Colonic mucosa (tissue), 4 donors: ENCODE data around the gene VWC2. TPM values are rescaled to one million over a fixed set of nuclear protein-coding genes. Genes with fewer than 3 reads are reported as not detected.

Experiments
- DNase-seq: peaks from one replicate; pipeline ENCODE4 v3.0.0-alpha.2; 2020
- H3K27ac ChIP-seq: fragments of 200-600 bp; one replicate; pipeline ENCODE4 v1.8.0; 2021
- H3K27me3 ChIP-seq: fragments of 200-600 bp; one replicate; pipeline ENCODE4 v1.8.0; 2021
- H3K36me3 ChIP-seq: fragments of 200-600 bp; one replicate; pipeline ENCODE4 v1.8.0; 2021
- H3K4me1 ChIP-seq: fragments of 200-600 bp; one replicate; pipeline ENCODE4 v1.8.0; 2021; ENCODE audit warnings: mild to moderate bottlenecking
- H3K4me3 ChIP-seq: fragments of 200-600 bp; one replicate; pipeline ENCODE4 v1.8.0; 2021
- H3K9ac ChIP-seq, 2 donors: one replicate each; pipeline ENCODE4 v1.7.0; 2013; ENCODE audit warnings: control low read depth in 2 of 2, low read depth in 2 of 2, low read length in 2 of 2
- H3K9me3 ChIP-seq: fragments of 200-600 bp; one replicate; pipeline ENCODE4 v1.8.0; 2021
- intact Hi-C: fragments of 100-400 bp; cut with DNase I; formaldehyde crosslinking; loops from one replicate; pipeline ENCODE4 v1.14.1; 2022
- total RNA-seq, 2 donors: library from RNA; stranded (reverse); fragmentation: NEBNext Ultra II Directional in 1 of 2; extraction: Animal tissue kit (Norgen Biotek cat#: 25700) in 1 of 2; gene quantifications; one replicate each; pipeline ENCODE4 v1.2.1, GENCODE V29; 2021
- TF ChIP-seq, protein P1 (sequence below): fragments of 200-600 bp; IDR thresholded peaks from one replicate; pipeline ENCODE4 v1.8.0; 2022; ENCODE audit warnings: antibody characterized with exemption, mild to moderate bottlenecking
- donor health status: healthy.
- donor health status: DM: no; HTN: no; CAD: no.
- donor health status: DM: no; HTN: no; CAD: no.

Gene VWC2
- total RNA-seq: under 1 TPM; 0.08 to 0.10 TPM

DNA sequence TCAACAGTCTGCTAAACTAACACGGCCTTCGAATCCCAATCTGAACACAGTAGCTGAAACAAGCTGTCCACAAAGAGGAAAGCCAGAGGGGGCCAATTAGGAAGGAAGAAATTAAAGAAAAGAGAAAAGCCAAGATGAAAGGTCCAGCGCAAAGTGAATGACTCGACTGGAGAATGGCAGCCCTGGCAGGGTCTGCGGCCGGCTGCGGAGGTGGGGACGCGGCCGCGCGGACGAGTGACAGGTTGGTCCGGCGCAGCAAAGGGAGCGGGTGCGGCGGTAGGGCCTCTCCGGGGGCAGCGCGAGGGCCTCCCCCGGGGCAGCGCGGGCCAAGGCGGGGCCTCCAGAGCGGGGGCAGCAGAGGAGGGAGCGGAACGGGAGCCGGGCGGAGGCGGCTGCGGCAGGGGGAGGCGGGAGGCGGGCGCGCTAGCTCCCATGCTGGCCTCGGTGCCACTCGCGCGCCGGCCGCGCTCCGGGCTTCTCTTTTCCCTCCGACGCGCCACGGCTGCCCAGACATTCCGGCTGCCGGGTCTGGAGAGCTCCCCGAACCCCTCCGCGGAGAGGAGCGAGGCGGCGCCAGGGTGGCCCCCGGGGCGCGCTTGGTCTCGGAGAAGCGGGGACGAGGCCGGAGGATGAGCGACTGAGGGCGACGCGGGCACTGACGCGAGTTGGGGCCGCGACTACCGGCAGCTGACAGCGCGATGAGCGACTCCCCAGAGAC is at the start of gene VWC2:
Gene VWC2 (plus strand): TSS at position 421 of the 718 bp plus-strand sequence. CDS start 1,798 bp downstream, outside the sequence.
- Histone ChIP-seq H3K9ac (peak within 1 kb of the TSS in 1 of 2 donors; percentile 30), H3K27me3 (peaks cover 32% of the 10 kb centered on the region), H3K4me1 (no peaks in the 10 kb centered on the region), H3K36me3 (no peaks in the 10 kb centered on the region), H3K27ac (no peak within 1 kb of the TSS), H3K4me3 (peak within 1 kb of the TSS; percentile 45), H3K9me3 (no peaks in the 10 kb centered on the region)
- TF ChIP-seq, protein P1, sequence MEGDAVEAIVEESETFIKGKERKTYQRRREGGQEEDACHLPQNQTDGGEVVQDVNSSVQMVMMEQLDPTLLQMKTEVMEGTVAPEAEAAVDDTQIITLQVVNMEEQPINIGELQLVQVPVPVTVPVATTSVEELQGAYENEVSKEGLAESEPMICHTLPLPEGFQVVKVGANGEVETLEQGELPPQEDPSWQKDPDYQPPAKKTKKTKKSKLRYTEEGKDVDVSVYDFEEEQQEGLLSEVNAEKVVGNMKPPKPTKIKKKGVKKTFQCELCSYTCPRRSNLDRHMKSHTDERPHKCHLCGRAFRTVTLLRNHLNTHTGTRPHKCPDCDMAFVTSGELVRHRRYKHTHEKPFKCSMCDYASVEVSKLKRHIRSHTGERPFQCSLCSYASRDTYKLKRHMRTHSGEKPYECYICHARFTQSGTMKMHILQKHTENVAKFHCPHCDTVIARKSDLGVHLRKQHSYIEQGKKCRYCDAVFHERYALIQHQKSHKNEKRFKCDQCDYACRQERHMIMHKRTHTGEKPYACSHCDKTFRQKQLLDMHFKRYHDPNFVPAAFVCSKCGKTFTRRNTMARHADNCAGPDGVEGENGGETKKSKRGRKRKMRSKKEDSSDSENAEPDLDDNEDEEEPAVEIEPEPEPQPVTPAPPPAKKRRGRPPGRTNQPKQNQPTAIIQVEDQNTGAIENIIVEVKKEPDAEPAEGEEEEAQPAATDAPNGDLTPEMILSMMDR: no peak
- intact Hi-C loops: no loop called here
- no peak for DNase-seq

DNA sequence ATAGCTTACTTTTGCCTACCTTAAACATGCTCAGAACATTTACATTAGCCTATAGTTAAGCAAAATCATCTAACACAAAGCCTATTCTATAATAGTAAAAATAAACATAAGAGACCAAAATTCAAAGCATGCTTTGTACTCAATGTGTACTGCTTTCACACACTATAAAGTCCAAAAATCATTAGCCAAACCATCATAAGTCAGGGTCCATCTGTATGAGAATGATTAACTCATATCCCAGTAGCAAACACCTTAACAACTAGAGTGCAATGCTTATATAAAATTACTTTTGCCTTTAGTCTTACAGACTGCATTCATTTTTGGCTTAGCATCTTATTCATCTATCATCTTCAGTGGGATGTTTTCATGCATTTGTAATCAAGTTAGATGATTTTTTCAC is 49.4 kb upstream of the VWC2 start:
- no peaks in the 10 kb centered on the region for H3K4me1 ChIP-seq
- H3K27ac ChIP-seq: no peak overlapping the region
- H3K36me3 ChIP-seq: no peaks in the 10 kb centered on the region
- intact Hi-C loops: no loop called here
- no peak overlapping the region for H3K9ac ChIP-seq
- no peaks in the 10 kb centered on the region for H3K27me3 ChIP-seq
- H3K4me3 ChIP-seq: no peak overlapping the region
- TF ChIP-seq, protein P1: no peak
- H3K9me3 ChIP-seq: no peaks in the 10 kb centered on the region
- no peak for DNase-seq

DNA sequence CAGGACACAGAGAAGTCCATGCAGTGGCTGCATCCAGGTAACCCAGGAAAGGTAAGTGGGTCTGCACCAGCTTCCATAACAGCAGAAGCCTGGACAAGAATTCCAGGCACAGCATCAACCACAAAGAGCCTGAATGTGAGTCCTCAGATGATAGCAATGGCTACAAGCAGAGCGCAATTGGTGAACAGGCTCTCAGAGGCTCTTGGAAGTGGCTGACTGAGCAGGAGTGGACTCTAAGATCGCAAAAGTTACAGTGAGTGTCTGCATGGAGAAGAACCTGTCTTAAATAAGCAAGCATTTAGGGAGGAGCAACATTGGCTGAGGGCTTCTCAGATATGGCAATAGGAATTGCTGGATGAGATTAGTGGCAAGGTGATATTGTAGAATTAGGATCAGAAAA is 41.6 kb upstream of the VWC2 start:
- intact Hi-C loops: no loop called here
- H3K9me3 ChIP-seq: no peaks in the 10 kb centered on the region
- H3K27me3 ChIP-seq: no peaks in the 10 kb centered on the region
- H3K36me3 ChIP-seq: no peaks in the 10 kb centered on the region
- DNase-seq: no peak
- H3K4me1 ChIP-seq: no peaks in the 10 kb centered on the region
- H3K27ac ChIP-seq: no peak overlapping the region
- H3K4me3 ChIP-seq: no peak overlapping the region
- H3K9ac ChIP-seq: no peak overlapping the region
- TF ChIP-seq, protein P1: no peak

DNA sequence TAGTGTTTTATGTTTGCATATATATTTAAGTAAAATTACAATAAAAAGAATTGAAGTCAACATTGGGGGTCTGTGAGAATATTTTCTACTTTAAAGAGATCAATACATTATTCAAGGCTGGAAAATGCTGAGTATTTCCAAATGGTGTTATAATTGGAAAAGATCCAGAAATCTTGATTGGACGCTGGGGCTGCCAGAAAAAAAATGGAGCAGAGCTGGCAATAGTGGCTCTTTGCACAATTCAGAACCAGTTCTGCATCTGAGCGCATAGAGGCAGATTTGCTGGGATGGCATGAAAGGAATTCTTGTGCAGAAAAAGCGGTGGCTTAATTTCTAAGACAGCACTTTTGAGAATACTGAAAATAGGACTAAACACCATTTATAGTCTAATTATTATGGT is 10.8 kb upstream of the VWC2 start:
- Histone ChIP-seq H3K9ac (no peak overlapping the region), H3K4me1 (no peaks in the 10 kb centered on the region), H3K27ac (no peak overlapping the region), H3K4me3 (no peak overlapping the region), H3K36me3 (no peaks in the 10 kb centered on the region), H3K27me3 (no peaks in the 10 kb centered on the region), H3K9me3 (no peaks in the 10 kb centered on the region)
- TF ChIP-seq, protein P1: no peak
- no peak for DNase-seq
- intact Hi-C loops: no loop called here

DNA sequence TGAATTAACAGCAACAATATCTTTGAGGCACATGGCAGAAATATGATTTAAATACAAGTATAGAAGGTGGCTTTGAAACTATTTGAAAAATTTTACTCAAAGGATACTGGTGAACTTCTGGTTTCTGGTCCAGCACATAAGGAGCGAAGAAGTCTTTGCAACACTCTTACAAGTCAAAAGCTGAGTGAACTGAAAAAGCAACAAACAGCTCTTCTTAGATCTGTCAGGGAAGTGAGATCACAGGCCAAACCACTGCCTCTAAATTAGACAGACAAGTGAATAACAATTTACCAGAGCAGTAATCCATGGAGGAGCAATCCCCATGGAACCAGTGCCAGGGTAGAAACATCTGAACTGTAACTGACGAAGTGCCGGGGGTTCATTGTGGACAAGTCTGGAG is 9.6 kb upstream of the VWC2 start:
- Histone ChIP-seq H3K27ac (no peak overlapping the region), H3K4me1 (no peaks in the 10 kb centered on the region), H3K36me3 (no peaks in the 10 kb centered on the region), H3K9ac (no peak overlapping the region), H3K9me3 (no peaks in the 10 kb centered on the region), H3K27me3 (no peaks in the 10 kb centered on the region), H3K4me3 (no peak overlapping the region)
- intact Hi-C loops: no loop called here
- TF ChIP-seq, protein P1: no peak
- no peak for DNase-seq
